ENCODE data around the gene CYB5R3. TPM values are rescaled to one million over a fixed set of nuclear protein-coding genes. Genes with fewer than 3 reads are reported as not detected.

Gene CYB5R3
- total RNA-seq, 4 donors from 2014 or later, result 52.6 to 120 (median 75.5) TPM

GRCh38 chr22:42630901-42631602, 18.1 kb downstream of the CYB5R3 start:
- DNase-seq, result no peak
- H3K4me3 ChIP-seq (replicated peaks in 1 of 3), result no peak overlapping the region
- TF ChIP-seq POLR2A (IDR thresholded peaks at IDR 0.05) (no peak), CTCF (IDR thresholded peaks at IDR 0.05) (no peak)
- H3K27ac ChIP-seq, result no peak overlapping the region
- intact Hi-C loops (cut with DNase I), result no loop called here
- 91 to 94% methylated on average over 20 to 27 of the region's 28 CpGs for WGBS, 2 donors
- H3K36me3 ChIP-seq, result peaks cover 58 to 66% of the 10 kb centered on the region in 2 donors
- H3K4me1 ChIP-seq, result peaks cover 0 to 6% of the 10 kb centered on the region in 2 donors
- H3K9me3 ChIP-seq, result no peaks in the 10 kb centered on the region
- no peaks in the 10 kb centered on the region for H3K27me3 ChIP-seq

- intact Hi-C loops (cut with DNase I), result no loop called here
- no peaks in the 10 kb centered on the region for H3K9me3 ChIP-seq
- TF ChIP-seq POLR2A (IDR thresholded peaks at IDR 0.05), result no peak
- no peak for TF ChIP-seq CTCF (IDR thresholded peaks at IDR 0.05)
- no peak overlapping the region for H3K27ac ChIP-seq
- no peaks in the 10 kb centered on the region for H3K4me1 ChIP-seq
- no peak for DNase-seq
- peaks cover 65% of the 10 kb centered on the region in 2 donors for H3K36me3 ChIP-seq
- no peaks in the 10 kb centered on the region for H3K27me3 ChIP-seq
- H3K4me3 ChIP-seq (replicated peaks in 1 of 3), result no peak overlapping the region
- 97 to 100% methylated on average over 3 to 18 of the region's 18 CpGs for WGBS, 2 donors
Measured at GRCh38 chr22:42630211-42630610, 19.0 kb downstream of the CYB5R3 start.

- 97 to 100% methylated on average over 2 to 6 of the region's 9 CpGs for WGBS, 2 donors
- Histone ChIP-seq H3K36me3 (peaks cover 58 to 72% of the 10 kb centered on the region in 2 donors), H3K27me3 (no peaks in the 10 kb centered on the region), H3K4me1 (peaks cover 0 to 5% of the 10 kb centered on the region in 2 donors), H3K9me3 (no peaks in the 10 kb centered on the region), H3K27ac (no peak overlapping the region), H3K4me3 (replicated peaks in 1 of 3) (no peak overlapping the region)
- TF ChIP-seq CTCF (IDR thresholded peaks at IDR 0.05) (no peak), POLR2A (IDR thresholded peaks at IDR 0.05) (no peak)
- intact Hi-C loops (cut with DNase I), result no loop called here
- no peak for DNase-seq
Measured at GRCh38 chr22:42627981-42628380, 21.2 kb downstream of the CYB5R3 start.

- no peak overlapping the region for H3K4me3 ChIP-seq (replicated peaks in 1 of 3)
- intact Hi-C loops (cut with DNase I), result no loop called here
- TF ChIP-seq CTCF (IDR thresholded peaks at IDR 0.05), result no peak
- TF ChIP-seq POLR2A (IDR thresholded peaks at IDR 0.05), result no peak
- no peaks in the 10 kb centered on the region for H3K9me3 ChIP-seq
- peaks cover 0 to 8% of the 10 kb centered on the region in 2 donors for H3K4me1 ChIP-seq
- H3K27me3 ChIP-seq, result no peaks in the 10 kb centered on the region
- H3K27ac ChIP-seq, result no peak overlapping the region
- peaks cover 50 to 63% of the 10 kb centered on the region in 2 donors for H3K36me3 ChIP-seq
- 96 to 98% methylated on average over 5 to 11 of the region's 25 CpGs for WGBS, 2 donors
- no peak for DNase-seq
Measured at GRCh38 chr22:42626951-42627625, 22.1 kb downstream of the CYB5R3 start.

GRCh38 chr22:42626431-42626830, 22.8 kb downstream of the CYB5R3 start:
- no peak overlapping the region for H3K4me3 ChIP-seq (replicated peaks in 1 of 3)
- 94 to 98% methylated on average over 7 of the region's 7 CpGs for WGBS, 2 donors
- intact Hi-C loops (cut with DNase I), result no loop called here
- TF ChIP-seq POLR2A (IDR thresholded peaks at IDR 0.05), result no peak
- no peak for TF ChIP-seq CTCF (IDR thresholded peaks at IDR 0.05)
- no peaks in the 10 kb centered on the region for H3K9me3 ChIP-seq
- DNase-seq, result no peak
- peaks cover 4 to 15% of the 10 kb centered on the region in 2 donors for H3K4me1 ChIP-seq
- H3K27me3 ChIP-seq, result no peaks in the 10 kb centered on the region
- H3K36me3 ChIP-seq, result peaks cover 48 to 60% of the 10 kb centered on the region in 2 donors
- H3K27ac ChIP-seq, result no peak overlapping the region

All from thyroid gland (tissue), 4 donors.